ENCODE data around the gene MAP2K4.

GRCh38 chr17:12187658-12188057, 167.0 kb downstream of the MAP2K4 start:
- TF ChIP-seq TAF1 (IDR thresholded peaks at IDR 0.05; ENCODE audit: borderline replicate concordance, insufficient read depth, low read length) (no peak), REST (IDR thresholded peaks at IDR 0.05; ENCODE audit: insufficient read depth in 1 of 2, low read depth in 2 of 2, low read length in 2 of 2) (no peak), POLR2AphosphoS5 (IDR thresholded peaks at IDR 0.05; ENCODE audit: low read depth, low read length) (no peak), FOXP2 (optimal IDR thresholded peaks at IDR 0.05; ENCODE audit: borderline replicate concordance, extremely low read depth, extremely low read length, insufficient read depth) (no peak), SIN3A (IDR thresholded peaks at IDR 0.05; ENCODE audit: borderline replicate concordance, insufficient read depth, low read length) (no peak)
